KG1 (cell line): ENCODE measurements around the gene AKAP13.
"Not testable (repeated sequence)": the region's sequence is repeated elsewhere in the genome, so short reads cannot be mapped to it uniquely, and the experiment has no call there.

ENCODE experiments used
- DNase-seq: peaks from one replicate; lab custom pipeline; 2025; lab: John Stamatoyannopoulos, UW

Gene AKAP13, protein sequence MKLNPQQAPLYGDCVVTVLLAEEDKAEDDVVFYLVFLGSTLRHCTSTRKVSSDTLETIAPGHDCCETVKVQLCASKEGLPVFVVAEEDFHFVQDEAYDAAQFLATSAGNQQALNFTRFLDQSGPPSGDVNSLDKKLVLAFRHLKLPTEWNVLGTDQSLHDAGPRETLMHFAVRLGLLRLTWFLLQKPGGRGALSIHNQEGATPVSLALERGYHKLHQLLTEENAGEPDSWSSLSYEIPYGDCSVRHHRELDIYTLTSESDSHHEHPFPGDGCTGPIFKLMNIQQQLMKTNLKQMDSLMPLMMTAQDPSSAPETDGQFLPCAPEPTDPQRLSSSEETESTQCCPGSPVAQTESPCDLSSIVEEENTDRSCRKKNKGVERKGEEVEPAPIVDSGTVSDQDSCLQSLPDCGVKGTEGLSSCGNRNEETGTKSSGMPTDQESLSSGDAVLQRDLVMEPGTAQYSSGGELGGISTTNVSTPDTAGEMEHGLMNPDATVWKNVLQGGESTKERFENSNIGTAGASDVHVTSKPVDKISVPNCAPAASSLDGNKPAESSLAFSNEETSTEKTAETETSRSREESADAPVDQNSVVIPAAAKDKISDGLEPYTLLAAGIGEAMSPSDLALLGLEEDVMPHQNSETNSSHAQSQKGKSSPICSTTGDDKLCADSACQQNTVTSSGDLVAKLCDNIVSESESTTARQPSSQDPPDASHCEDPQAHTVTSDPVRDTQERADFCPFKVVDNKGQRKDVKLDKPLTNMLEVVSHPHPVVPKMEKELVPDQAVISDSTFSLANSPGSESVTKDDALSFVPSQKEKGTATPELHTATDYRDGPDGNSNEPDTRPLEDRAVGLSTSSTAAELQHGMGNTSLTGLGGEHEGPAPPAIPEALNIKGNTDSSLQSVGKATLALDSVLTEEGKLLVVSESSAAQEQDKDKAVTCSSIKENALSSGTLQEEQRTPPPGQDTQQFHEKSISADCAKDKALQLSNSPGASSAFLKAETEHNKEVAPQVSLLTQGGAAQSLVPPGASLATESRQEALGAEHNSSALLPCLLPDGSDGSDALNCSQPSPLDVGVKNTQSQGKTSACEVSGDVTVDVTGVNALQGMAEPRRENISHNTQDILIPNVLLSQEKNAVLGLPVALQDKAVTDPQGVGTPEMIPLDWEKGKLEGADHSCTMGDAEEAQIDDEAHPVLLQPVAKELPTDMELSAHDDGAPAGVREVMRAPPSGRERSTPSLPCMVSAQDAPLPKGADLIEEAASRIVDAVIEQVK (N-terminal part only)

DNA sequence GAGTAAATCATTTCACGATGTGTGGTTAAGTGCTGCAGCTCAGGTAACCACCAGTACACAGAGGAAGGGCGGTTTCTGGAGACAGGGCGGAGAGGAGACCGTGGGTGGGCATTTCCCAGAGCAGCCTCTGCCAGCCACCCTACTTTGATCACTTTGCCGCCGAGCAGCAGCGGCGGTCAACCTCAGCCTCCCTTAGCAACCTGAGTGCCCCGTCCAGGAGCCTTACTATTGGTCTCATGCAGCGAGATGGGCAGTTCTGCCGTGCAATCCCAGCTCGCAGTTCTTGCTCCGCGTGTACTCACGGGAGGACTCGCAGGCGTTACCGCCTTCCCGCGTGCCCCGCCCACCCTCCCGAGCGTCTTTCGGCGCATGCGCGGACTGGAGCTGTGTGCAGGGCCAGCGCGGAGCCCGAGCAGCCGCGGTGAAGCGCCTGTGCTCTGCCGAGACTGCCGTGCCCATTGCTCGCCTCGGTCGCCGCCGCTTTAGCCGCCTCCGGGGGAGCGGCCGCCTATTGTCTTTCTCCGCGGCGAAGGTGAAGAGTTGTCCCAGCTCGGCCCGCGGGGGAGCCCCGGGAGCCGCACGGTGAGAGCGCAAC, at the start of gene AKAP13:
TSS of gene AKAP13 (plus strand) at position 387 of the 595 bp plus-strand sequence. CDS start 105,118 bp downstream, outside the sequence.
- DNase-seq: peak; percentile 95

DNA sequence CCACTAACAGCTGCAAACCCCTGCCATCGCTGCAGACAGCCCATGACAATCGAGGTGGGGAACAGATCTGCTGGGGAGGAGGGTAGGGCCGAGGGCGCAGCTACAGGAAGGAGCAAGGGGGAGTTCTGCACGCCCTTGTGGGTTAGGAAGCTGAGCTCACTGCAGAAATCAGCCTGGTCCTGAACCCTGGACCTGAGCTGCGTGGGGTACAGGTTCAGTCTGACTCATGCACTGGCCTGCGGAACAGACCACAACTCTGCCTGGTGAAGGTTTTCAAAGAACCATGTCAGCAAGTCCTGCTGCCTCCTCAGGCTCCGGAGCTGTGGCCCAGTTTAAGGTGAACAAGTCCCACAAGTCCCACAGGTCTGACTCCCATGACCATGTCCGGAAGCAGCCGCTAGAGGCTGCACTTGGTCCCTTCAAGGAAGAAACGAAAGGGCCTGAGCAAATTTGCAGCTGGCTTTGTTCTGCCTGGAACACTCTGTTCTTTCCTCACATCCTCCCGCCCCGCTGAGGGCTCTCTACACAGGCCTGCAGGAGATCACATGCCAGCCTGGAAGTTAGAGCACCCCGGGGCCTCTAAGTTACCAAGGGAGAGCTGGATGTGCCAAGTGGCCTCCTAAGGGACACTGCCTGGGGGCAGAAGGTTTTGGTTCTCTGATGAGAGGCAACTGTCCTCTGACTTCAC, 49.4 kb upstream of the AKAP13 start:
- DNase-seq: peak; percentile 37

DNA sequence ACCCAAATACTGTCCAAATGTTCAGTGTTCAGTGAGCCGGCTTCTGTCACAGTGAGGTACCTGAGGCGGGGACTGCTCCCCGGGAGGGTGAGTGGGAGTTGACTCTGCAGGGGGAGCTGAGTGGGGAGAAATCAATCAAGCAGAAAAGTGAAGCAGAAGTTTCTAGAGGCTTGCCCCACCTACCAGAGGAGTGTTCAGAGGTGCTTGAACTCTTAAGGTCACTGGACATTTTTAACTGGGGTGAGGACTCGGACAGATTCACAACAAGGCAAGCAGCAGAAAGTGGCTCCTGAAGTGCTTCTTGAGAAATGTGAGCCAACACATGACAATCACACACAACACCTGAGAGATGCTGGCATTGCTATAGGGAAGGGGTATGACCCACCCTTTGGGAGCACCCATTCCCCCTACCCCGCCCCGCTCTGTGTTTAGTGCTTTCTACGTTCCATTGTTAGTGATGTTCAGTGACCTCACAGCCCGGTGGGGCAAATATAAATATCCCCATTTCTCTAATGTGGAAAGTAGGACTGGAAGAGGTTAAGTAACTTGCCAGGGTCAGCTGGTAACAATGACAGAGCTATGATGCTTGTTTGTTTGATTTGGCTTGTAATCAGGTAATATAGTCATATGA, 48.6 kb upstream of the AKAP13 start:
- no peak for DNase-seq

DNA sequence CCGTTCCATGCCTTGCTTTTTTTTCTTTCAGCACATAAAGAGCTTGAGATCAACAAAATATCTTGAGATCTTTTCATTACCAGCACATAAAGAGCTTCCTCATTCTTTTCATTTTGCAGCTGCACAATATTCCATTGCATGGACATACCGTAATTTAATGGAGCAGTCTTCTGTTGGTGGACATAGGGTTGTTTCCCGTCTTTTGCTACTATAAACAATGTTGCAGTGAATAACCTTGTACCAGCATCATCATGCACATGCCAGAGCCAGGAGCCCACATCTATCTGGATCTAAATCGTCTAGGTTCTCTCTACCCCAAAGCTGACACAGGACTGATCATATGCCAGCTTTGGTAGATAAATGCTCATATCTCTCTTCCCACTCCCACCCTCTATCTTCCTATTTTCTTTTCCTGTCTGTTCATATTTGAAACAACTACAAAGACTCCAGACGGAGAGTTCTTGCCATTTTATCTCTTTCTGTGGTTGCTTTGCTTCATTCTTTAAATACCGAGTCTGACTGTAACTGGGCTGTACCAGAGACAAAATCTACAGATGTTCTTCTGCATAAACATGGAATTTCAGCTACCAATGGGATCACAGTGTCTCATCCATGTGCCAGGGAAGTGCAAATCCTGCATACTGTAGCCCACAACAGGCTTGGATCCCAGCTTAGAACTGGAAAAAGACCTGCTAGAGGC, 47.1 kb upstream of the AKAP13 start:
- DNase-seq: no peak

DNA sequence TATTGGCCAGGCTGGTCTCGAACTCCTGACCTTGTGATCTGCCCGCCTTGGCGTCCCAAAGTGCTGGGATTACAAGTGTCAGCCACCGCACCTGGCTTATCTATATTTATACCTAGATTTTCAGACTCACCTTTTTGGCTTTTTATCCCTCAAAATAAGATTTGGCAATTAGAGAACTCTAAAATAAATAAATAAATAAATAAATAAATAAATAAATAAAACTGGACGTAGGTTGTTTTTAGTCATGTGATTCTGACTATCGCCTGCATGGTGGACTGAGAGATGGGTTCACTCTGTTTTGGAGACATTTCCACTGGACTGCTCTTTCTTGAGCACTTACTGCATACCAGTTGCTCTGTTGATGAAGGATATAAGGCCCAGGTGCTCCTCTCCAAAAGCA, 46.2 kb upstream of the AKAP13 start:
- no peak for DNase-seq

DNA sequence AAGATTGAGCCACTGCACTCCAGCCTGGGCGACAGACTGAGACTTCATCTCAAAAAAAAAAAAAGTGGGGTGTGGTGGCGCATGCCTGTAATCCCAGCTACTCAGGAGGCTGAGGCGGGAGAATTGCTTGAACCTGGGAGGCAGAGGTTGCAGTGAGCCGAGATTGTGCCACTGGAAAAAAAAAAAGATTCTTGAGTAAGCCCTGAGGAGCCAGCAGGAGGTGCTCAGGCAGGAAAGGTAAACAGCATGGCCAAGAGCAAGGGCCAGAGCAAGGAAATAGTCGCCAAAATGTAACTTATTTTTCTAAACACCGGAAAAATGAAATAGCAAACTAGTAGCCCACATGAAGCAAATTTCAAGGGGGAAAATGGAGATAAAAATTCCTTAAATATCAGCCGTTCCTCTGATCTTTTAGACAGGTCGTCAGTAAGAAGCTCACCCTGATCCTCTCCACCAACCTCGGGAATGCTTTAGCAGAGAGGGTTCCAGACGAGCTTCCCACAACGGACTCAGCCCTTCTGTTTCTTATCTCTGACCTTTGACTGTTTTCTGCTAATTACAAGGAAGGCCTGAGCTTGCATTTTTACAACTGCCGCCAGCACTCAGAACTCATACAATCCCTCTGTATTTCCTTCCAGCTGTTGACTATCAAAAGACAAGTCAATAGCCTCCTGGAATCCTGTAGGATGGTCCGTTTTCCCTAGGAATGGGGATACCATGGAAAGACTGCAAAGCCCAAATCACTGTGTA, 45.0 kb upstream of the AKAP13 start:
- no peak for DNase-seq

DNA sequence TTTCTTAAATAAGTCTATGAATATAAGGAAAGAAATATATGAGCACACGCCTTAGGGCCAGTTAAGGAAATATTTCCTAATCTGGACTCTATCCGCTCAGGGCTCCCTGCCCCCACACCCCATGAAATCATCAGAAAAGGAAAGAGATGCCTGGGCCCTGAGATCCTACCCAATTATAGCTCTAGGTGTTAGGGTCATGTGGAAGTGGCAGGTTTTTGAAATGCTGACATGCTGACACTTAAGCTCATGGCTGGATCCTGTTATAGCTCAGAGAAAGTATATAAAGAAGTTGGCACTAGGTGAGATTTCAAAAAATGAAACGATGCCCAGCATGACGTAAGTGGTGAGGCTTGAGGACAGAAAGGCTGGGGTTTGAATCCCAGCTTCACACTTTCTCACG, 43.5 kb upstream of the AKAP13 start:
- no peak for DNase-seq

DNA sequence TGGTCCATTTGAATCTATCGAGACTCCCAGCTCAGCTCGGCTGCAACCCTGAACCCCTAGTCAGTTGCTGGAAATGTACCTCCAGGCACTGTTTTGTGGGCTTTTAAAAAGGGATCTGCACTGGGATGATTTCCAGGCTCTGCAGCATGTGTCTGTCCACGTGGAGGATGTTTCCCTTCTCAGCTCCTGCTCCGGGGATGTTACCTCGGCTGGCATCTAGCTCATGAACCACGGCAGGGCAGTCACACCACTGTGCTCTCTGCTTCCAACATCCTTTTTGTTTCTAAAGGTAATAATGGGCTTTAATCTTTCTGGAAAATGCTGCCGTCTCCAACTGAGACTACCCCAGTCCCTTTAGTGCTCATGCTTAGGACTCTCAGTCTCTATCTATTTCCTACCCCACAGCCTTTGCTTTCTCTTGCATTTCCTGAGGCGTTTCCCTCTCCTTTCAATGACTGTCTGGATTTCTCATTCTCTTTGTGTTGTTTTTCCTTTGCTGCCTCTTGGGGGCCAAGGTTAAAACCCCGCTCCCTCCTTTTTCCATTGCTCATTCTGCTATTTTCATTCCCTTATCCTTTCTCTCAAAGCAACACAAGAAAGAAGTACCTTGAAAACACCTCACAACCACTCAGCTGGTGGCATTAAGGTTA, 42.9 kb upstream of the AKAP13 start:
- DNase-seq: no peak

DNA sequence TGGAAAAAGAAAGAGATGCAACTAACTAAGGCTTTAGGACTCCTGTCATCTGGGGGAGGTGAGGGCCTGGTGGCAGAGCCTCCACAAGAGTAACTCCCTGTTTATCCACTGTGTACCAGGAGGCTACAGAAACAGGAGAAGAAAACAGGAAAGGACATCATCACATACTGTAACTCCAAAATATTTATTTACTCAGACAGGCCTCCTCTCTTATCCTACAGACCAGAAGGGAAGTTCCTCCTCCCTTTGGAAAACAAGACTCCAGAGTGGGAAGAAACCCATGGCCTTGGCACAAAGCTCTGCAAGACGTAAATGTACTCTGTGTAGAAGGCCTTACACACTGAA, 40.1 kb upstream of the AKAP13 start:
- DNase-seq: no peak

DNA sequence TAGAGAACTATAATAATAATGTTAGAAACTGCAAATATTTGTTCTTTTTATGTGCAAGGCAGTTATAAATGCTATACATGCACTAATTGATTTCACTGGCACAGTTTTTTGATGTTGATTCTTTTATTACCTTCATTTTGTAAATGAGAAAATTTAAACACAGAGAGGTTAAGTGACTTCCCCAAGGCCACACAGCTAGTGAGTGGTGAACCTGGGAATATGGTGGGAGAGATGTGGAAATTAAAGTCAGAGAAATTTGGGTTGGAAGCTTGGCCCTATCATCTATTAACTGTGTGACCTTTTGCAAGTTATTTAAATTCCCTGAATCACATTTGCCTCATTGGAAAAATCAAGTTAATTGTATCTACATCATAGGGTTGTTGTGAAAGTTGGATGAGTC, 39.6 kb upstream of the AKAP13 start:
- DNase-seq: no peak

DNA sequence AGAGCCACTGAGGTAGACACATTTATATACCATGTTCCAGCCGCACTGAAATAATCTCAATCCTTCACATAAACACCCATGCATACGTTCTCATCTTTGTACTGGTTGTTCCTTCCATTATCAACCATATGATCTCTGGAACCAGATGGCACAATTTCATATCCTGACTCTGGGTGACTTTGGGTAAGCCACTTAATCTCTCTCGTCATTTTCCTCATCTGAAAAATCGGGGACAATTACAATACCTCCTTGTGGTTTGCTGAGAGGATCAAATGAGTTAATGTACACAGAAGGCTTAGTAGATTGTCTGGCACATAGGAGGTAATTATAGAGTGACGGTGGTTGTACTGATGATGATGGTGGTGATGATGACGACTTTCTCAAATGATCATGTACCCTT, 38.2 kb upstream of the AKAP13 start:
- DNase-seq: not testable (repeated sequence)

DNA sequence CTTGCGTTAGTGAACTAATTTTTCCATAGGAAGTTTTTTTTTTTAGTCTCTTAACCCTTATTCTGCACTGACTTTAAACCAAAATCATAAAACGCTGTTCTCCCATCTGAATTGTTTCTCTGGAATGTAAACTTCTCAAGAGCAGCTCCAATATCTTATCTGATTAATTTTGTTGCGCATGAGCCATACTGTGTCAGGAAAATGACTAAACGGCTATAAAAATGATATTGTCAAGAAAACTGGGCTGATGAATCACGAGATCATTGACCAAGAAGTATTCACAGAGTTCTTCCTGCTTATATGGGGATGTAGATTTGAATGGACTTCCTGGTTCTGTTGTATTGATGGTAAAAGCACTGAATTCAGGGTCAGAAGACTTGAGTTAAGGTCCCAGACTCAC, 37.0 kb upstream of the AKAP13 start:
- not testable (repeated sequence) for DNase-seq

DNA sequence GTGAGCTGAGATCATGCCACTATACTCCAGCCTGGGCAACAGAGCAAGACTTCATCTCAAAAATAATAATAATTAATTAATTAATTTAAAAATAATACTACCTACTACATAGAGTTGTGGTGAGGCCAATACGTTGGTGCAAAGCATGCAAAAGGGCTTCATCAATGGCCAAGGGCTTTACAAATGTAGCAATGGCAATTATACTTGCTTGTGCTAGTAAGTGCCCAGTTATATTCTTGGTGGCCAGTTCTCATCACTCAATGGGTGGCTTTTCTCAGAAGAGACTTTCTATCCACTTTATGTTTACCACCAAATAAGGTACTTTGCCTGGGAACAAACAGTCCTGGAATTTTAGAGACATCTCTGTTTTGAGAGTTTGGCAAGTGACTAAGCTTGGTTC, 36.2 kb upstream of the AKAP13 start:
- not testable (repeated sequence) for DNase-seq

DNA sequence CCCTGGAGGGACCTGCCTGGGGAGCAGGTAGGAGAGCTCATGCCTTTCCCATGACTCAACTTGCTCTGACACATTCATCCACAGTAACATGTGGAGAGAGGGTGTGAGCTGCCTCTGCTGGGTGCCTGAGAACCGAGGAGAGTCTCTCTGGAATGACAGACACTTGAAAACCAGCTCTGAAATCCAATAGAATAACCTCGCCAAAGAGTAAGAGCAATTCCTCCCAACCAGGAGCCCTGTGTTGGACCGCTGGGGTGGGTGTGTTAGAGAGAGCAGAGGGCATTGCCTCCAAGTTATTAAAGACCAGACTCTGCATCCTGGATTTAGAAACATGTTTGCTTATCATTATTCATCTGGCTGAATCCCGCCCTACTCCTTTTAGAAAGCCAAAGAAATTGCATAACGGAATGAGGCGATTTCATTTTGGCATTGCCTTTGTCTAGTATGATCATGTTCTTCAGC, 35.7 kb upstream of the AKAP13 start:
- DNase-seq: not testable (repeated sequence)

DNA sequence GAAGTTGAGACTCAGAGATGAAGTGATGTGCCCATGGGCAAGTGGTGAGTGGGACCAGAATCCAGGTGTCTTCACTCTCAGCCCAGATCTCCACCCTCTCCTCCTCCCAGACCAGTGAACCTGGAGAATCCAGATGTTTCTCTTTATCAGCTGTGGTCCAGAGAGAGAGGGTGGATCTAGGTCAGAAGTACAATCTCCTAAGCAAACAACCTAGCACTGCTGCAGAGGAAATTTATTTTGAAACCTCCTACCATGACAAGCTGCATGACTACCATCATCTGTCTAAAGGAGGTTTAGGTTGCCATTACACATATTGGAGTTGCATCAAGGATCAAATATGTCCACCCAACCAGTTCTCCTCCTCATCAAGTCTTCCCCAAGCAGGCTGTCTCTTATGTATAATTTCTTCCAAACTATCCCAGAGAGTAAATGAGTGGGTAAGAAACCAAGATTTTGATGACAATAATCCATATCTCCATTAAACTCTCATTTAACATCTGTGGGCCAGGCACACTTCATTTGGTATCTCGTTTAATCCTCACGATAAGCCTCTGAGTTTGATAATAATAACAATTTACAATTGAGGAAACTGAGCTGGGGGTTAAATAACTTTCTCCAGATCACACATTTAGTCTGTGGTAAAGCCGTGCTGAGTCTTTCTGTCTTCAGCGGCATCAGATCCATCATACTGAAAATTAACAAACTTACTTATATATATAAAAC, 35.0 kb upstream of the AKAP13 start:
- DNase-seq: not testable (repeated sequence)

DNA sequence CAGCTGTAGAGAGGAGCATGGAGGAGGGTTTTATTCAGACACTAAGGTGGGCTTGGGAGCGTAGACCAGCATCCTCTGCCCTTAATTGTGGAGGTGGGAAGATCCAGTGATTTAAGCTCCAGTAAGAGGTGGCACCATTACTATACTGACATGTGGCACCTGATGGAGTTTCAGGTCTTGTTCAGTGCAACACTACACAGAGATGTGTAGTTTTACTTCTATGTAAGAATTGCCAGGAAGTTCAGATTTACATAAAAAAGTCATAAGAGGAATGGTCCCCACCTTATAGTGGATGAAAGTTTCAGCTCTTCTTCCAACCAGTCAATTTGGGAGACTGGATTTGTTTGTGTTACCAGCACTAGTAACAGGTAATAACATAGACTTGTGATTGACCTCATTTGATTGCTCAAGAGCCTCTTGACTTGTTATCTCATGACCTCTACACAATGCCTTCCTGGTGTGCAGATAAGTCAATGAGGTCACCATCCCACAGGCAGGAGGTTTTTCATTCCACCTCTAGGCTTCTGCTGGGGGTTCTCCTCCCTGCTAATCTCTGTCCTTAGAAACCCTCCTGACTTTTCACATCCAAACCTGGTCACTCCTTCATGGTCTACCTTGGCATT, 33.8 kb upstream of the AKAP13 start:
- not testable (repeated sequence) for DNase-seq

DNA sequence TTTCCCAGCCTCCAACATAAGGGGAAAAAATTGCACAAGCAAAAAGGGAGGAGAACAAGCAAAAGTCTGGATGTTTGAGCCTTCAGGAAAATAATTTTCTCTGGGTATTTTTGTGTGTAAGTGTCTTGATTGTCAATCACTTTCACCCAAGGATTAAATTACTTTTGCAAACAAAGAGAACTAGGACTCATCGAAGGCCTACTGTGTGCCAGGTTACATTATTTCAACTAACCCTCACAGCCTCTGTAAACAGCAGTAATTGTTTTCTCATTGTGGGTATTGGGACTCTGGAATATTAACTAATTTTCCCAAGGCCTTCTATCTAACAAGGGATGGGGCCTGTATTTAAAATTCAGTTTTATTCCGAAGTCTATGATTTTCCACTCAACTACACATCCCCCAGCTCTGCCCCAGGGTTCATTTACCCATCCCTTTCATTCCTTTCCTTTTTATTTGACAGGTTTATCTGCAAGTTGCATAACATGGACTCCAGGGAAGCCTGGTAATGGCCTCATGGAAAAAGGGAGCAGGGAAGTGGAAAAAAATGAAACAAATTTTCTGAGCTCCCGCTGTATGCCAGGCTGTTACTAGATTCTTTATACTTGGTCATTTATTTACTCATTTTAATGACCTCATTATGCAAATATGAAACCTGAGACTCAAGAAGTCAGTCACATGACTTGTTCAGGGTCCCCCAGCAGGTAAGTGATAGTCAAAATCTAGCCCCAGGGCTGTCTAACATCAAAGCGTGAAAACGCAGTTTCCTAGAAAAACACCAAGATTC, 32.9 kb upstream of the AKAP13 start:
- not testable (repeated sequence) for DNase-seq
